Left kidney (tissue), 8 donors: ENCODE data around the gene STAB1. TPM values are rescaled to one million over a fixed set of nuclear protein-coding genes. Genes with fewer than 3 reads are reported as not detected.

Experiments used
- DNase-seq: peaks from one replicate; pipeline ENCODE4 v3.0.0-alpha.2; 2013
- long read RNA-seq, 8 donors: transcript quantifications; one replicate each; lab custom pipeline, GENCODE V29; 2026
- polyA plus RNA-seq: library from polyadenylated mRNA; unstranded; fragments of 120-200 nt; gene quantifications from one replicate; pipeline ENCODE4 v1.2.1, GENCODE V29; 2013; ENCODE audit not compliant: insufficient read length

STAB1 gene
- polyA plus RNA-seq = 37.6 TPM
- long read RNA-seq, donor 1, partial matches to known transcripts = 77 of 77 reads
- long read RNA-seq, donor 1, other reads (novel, unspliced or antisense) = 0 of 77 reads
- long read RNA-seq, donor 2 = 0 reads
- long read RNA-seq, donor 3, partial matches to known transcripts = 39 of 39 reads
- long read RNA-seq, donor 3, other reads (novel, unspliced or antisense) = 0 of 39 reads
- long read RNA-seq, donor 4 = 0 reads
- long read RNA-seq, donor 5, partial matches to known transcripts = 51 of 52 reads
- long read RNA-seq, donor 5, other reads (novel, unspliced or antisense) = 0 of 52 reads
- long read RNA-seq, donor 6, partial matches to known transcripts = 140 of 237 reads
- long read RNA-seq, donor 6, other reads (novel, unspliced or antisense) = 96 of 237 reads
- long read RNA-seq, donor 7 = 0 reads
- long read RNA-seq, donor 8 = 0 reads

DNA sequence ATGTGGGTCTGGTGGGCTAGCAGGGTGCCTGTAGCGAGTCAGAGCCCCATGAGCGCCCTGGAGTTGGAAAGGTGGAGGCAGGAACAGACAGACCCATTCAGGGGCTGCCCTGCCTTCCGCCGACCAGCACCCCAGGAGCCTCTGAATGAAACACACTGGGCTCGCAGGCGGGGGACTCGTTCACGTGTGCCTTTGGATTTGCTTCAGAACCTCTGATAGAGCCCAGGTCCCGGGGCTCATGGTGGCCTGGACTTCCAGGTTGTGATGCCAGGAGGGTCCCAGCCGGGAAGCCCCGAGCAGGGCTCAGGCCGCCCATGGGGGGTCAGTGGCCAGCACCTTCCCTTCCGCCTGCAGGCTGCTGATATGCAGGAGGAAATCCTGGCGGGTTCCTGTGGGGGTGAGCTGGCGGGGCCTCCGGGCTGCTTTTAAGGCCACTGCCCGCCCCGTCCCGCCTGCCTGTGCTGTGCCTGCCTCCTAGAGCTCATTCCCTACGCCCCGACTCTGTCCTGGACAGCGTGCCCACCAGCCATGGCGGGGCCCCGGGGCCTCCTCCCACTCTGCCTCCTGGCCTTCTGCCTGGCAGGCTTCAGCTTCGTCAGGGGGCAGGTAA lies at the start of gene STAB1:
Gene STAB1 (plus strand): TSS at position 453 of the 610 bp plus-strand sequence. CDS start 76 bp downstream, at position 529.
- no peak for DNase-seq

DNA sequence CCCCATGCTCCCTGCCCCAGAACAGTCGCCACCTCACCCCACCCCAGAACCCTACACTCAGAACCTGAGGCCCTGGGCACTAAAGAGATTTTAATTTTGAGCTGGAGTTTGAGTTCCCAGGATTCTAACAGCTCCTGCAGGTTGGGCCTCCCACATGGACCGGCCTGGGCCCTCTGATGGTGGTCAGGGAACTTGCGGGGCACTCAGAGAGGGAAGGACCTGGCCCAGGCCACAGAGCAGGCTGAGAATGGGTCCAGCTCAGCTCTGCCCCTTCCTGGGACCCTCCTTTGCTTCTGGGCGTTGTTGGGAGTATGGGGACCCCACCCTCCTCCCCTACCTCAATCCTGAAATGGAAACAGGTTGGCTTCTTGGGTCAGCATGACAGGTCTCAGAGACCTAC lies 49.1 kb upstream of the STAB1 start:
- no peak for DNase-seq

DNA sequence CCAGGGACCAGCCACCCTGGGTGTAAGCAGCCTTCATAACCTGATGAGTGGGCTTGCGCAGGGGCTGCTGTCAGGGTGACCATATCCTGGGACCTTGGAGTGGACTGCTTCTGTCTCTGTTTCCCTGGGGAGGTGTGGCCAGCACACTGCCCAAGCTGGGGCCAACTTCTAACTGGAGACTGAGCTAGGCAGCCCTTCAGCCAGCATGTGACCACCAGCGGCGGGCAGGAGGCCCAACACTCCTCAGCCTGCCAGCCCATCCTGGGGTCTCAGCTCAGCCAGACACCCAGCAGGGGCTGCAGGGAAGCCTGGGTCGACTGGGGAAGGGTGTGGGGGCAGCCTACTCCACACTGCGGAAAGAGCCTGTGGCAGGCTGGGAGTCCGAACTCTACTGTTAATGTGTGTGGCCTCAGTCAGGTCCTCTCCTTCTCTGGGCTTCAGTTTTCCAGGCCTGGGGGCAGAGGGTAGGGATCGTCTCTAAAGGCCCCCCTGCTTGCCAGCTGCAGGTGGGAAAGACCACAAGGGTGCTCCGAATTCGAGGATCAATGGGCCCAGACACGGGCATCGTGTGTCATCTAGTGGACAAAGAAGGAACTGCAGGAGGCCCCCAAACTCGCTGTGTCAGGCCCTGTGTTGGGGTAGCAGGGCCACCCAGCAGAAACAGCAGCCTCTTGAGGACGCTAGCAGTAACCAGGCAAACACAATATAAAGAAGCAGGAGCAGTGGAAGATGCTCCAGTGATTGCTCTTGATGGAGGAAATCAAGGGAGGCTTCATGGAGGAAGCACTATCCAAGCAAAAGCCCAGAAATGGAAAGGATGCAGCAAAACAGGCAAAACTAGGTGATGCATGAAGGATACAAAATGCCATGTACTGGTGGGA lies 48.3 kb upstream of the STAB1 start:
- no peak for DNase-seq

DNA sequence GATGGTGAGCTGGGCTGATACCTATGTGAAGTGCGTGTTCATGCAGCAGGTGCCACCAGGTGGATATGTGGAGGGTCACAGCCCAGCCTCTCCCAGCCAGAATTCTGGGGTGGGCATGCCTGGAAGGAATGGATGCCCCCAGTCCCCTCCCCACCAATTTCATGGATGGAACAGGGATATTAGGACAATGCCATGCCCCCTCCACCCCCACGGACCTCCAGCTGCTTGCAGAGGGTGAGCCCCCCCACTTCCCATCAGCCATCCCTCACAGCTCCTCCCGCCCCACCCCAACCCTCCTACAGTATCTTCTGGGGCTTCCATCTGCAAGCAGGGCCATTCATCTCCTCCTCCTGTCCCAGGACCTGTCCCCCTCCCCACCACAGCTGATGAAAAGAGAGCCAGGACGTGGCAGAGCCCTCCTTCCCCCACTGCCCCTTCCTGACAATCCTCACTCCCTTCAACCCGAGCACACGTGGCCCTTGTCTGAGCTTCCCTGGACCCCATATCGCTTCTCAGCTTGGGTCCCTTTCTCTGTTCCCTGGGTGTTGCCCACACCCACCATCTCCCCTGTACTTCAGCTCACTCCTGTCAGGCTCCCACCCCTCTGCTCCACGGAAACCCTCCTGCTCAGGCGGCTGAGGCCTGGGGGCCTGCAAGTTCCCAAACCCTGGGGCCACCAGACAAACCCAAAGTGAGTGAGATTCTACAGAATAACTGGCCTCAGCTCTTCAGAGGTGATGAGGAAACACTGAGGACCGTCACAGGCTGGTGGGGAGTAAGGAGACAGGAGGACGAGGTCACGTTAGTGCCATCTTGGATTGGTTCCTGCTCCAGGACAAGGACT lies 47.4 kb upstream of the STAB1 start:
- no peak for DNase-seq

- no peak for DNase-seq
Measured at GRCh38 chr3:52450489-52451236, 44.5 kb upstream of the STAB1 start.

DNA sequence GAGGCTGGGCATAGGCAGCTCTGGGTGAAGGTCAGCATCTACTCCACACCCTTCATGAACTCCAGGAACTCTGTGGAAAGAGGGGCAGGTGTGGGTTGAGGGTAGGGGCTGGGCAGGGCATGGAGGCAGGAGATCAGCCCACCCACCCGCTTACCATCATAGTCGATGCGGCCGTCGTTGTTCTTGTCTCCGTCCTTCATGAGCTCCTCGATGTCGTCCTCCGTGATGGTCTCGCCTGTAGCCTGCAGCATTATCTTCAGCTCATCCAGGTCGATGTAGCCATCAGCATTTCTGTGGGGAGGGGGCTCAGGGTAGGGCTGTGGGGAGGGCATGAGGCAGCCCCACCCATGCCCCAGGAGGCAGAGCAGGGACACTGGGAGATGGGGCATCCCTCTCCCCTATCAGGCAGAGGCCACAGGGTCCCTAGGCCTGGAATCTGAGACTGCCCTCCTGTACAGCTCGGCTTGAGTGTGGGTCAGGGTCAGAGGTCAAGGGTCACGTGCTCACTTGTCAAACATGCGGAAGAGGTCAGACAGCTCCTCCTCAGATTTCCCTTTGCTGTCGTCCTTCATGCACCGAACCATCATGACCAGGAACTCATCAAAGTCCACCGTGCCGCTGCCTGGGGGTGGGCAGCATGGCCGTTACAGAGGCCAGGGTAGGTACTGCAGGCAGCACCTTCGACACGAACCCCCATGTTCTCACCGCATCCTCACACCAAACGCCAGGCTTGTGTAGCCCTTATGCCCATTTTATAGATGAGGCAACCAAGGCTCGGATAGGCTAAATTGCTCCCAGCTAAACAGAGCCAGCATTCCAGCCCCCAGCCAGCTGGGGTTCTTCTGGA lies 43.7 kb upstream of the STAB1 start:
- no peak for DNase-seq

- no peak for DNase-seq
Measured at GRCh38 chr3:52452126-52452525, 43.0 kb upstream of the STAB1 start.

- no peak for DNase-seq
Measured at GRCh38 chr3:52452570-52453221, 42.4 kb upstream of the STAB1 start.

- no peak for DNase-seq
Measured at GRCh38 chr3:52453496-52454249, 41.5 kb upstream of the STAB1 start, which contains the start of gene TNNC1. Gene TNNC1, minus strand, starts transcription at chr3:52454041. Its CDS starts 26 bp downstream, at chr3:52454015.

DNA sequence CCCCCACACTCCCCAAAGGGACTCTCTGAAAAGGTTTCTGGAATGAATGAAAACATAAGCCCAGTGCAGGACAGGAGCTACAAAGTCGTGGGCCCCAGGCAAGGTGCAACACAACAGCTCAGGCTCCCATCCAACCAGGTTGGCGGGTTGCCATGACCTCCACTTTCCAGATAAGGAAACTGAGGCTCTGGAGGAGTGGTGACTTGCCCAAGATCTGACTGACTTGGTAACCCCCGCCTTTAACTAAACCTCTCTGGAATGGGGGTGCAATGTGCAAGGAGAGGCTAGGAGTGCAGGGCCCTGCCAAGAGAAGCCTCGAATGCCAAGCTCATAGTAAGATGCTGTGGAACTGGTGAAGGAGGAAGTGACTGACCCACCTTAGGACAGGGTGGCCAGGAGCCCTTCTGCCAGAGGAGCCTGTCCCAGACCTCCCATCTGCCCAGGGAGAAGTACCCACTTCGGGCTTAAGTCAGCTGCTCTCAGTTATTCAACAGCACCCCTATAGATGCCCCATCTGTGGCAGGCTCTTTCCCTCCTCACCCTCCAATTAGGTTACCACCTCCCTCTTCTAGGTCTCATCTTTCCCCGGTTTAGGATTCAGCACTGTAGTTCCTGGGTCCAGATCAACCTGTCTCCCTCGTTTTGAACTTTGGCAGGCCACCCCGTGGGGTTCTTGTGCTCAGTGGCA lies 40.7 kb upstream of the STAB1 start:
- DNase-seq = no peak

GRCh38 chr3:52454938-52455282 lies 40.2 kb upstream of the STAB1 start:
- no peak for DNase-seq

- DNase-seq = peak; percentile 83
Measured at GRCh38 chr3:52455283-52456168, 39.6 kb upstream of the STAB1 start, which contains the start of gene NISCH. Gene NISCH, plus strand, starts transcription at chr3:52455604. Its CDS starts 38 bp downstream, at chr3:52455642.

GRCh38 chr3:52456169-52456799 lies 38.9 kb upstream of the STAB1 start:
- no peak for DNase-seq

- no peak for DNase-seq
Measured at GRCh38 chr3:52456800-52457183, 38.3 kb upstream of the STAB1 start.

DNA sequence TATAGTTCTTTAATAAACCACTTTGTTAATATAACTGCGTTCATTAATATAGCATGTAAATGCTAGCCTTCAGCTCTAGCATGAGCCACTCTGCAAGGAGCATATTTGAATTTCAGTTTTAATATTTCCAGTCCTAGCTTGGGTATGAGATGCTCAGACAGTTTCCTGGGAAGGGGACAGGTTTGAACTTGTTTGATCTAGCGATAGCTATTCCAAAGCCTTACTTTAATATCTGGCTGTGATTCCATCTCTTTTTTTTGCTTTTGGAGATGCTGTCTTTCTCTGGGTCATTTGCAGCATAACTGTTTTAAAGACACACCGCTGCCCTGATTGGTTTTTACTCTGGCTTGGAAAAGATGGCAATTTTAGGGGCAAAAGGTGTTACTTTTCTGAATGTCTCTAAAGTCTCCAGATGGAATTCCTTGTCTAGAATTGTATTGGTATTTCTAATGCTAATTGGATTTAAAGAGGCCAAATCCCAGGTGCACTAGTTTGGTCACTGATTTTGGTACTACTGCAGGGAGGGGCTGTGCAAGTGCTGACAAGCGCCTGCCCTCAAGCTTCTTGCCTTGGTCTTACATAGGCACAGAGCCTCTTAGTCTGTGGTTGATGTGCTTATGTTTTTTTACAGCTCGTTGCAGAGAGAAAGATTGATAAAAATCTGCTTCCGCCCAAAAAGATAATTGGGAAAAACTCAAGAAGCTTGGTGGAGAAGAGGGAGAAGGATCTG lies 36.9 kb upstream of the STAB1 start:
- DNase-seq = no peak
